CD14-positive monocyte (primary cell): ENCODE results near the gene MSRB3. TPM values are rescaled to one million over a fixed set of nuclear protein-coding genes. Genes with fewer than 3 reads are reported as not detected.

ENCODE experiments used
- DNase-seq, 3 donors: peaks; one replicate each; pipeline ENCODE4 v3.0.0-alpha.2; 2011 to 2022
- H2AFZ ChIP-seq: 2 replicates; pipeline ENCODE4 v1.6.0; 2012; ENCODE audit warnings: mild to moderate bottlenecking, low read depth, low read length, inconsistent platforms; ENCODE audit not compliant: insufficient read depth, poor library complexity, severe bottlenecking
- H3K27ac ChIP-seq, 2 donors: 1 replicate in 1 of 2; 2 replicates in 1 of 2; pipeline ENCODE4 v1.5.1; 2012 to 2013; ENCODE audit warnings: low read length in 2 of 2, control low read depth in 1 of 2, inconsistent platforms in 1 of 2, low read depth in 1 of 2, mild to moderate bottlenecking in 1 of 2
- H3K27me3 ChIP-seq, 2 donors: one replicate each; pipeline versions ENCODE4 v1.6.0 to v1.6.1; 2011 to 2013; ENCODE audit warnings: low read length in 2 of 2; ENCODE audit not compliant: control insufficient read depth in 2 of 2, insufficient read depth in 2 of 2
- H3K36me3 ChIP-seq, 2 donors: replicated peaks in 1 of 2; 1 replicate in 1 of 2; 2 replicates in 1 of 2; pipeline versions ENCODE4 v1.5.1 to v1.6.1; 2012 to 2013; ENCODE audit warnings: low read length in 2 of 2, control low read depth in 1 of 2, inconsistent platforms in 1 of 2, mild to moderate bottlenecking in 1 of 2; ENCODE audit not compliant: insufficient read depth in 2 of 2, control insufficient read depth in 1 of 2
- H3K4me1 ChIP-seq, 2 donors: 1 replicate in 1 of 2; 2 replicates in 1 of 2; pipeline versions ENCODE4 v1.5.1 to v1.6.1; 2012 to 2013; ENCODE audit warnings: low read length in 2 of 2, control low read depth in 1 of 2, inconsistent platforms in 1 of 2, mild to moderate bottlenecking in 1 of 2, moderate library complexity in 1 of 2; ENCODE audit not compliant: insufficient read depth in 2 of 2, control insufficient read depth in 1 of 2
- H3K4me2 ChIP-seq: replicated peaks from 2 replicates; pipeline ENCODE3; 2012; ENCODE audit warnings: low read length, moderate library complexity, mild to moderate bottlenecking; ENCODE audit not compliant: poor library complexity, severe bottlenecking; ENCODE audit errors: extremely low read depth
- H3K4me3 ChIP-seq, 3 experiments: fragments of 200-600 bp in 1 of 3; sonication (generic) in 1 of 3; replicated peaks in 1 of 3; 1 replicate in 2 of 3; 2 replicates in 1 of 3; pipeline ENCODE4 v1.5.1; 2011 to 2013; ENCODE audit warnings: low read length in 3 of 3, mild to moderate bottlenecking in 3 of 3, control low read depth in 2 of 3, low read depth in 2 of 3, inconsistent platforms in 1 of 3, moderate library complexity in 1 of 3
- H3K79me2 ChIP-seq: 2 replicates; pipeline ENCODE4 v1.6.0; 2012; ENCODE audit warnings: mild to moderate bottlenecking, control low read depth, inconsistent platforms, low read length, moderate library complexity; ENCODE audit not compliant: insufficient read depth
- H3K9ac ChIP-seq: 2 replicates; pipeline ENCODE4 v1.6.0; 2017; ENCODE audit warnings: low read length, mild to moderate bottlenecking; ENCODE audit not compliant: insufficient read depth, poor library complexity, severe bottlenecking
- H3K9me3 ChIP-seq, 2 donors: replicated peaks in 1 of 2; 1 replicate in 1 of 2; 2 replicates in 1 of 2; pipeline versions ENCODE4 v1.5.1 to v1.6.1; 2012 to 2013; ENCODE audit warnings: low read length in 2 of 2, control low read depth in 1 of 2; ENCODE audit not compliant: control insufficient read depth in 1 of 2, insufficient read depth in 1 of 2
- H4K20me1 ChIP-seq: 2 replicates; pipeline ENCODE4 v1.6.0; 2012; ENCODE audit warnings: mild to moderate bottlenecking, low read length, control low read depth, moderate library complexity; ENCODE audit not compliant: insufficient read depth
- H3K27ac Mint-ChIP-seq, 7 donors: one replicate each; pipeline ENCODE4 v1.8.0; 2020; ENCODE audit warnings: mild to moderate bottlenecking in 7 of 7, mixed read lengths in 7 of 7, moderate library complexity in 6 of 7, inconsistent platforms in 2 of 7
- H3K27me3 Mint-ChIP-seq, 3 donors: one replicate each; pipeline ENCODE4 v1.8.0; 2021 to 2022; ENCODE audit warnings: low read depth in 3 of 3, mild to moderate bottlenecking in 3 of 3, mixed read lengths in 3 of 3, moderate library complexity in 3 of 3, inconsistent platforms in 1 of 3
- H3K36me3 Mint-ChIP-seq, 2 donors: one replicate each; pipeline ENCODE4 v1.8.0; 2020; ENCODE audit warnings: mixed read lengths in 2 of 2, inconsistent platforms in 1 of 2, mild to moderate bottlenecking in 1 of 2
- H3K4me1 Mint-ChIP-seq: one replicate; pipeline ENCODE4 v1.8.0; 2020; ENCODE audit warnings: mild to moderate bottlenecking, mixed read lengths
- H3K4me3 Mint-ChIP-seq, 2 donors: one replicate each; pipeline ENCODE4 v1.8.0; 2020; ENCODE audit warnings: mild to moderate bottlenecking in 2 of 2, mixed read lengths in 2 of 2, moderate library complexity in 1 of 2
- H3K9me3 Mint-ChIP-seq, 7 donors: one replicate each; pipeline ENCODE4 v1.8.0; 2020 to 2022; ENCODE audit warnings: mixed read lengths in 7 of 7, mild to moderate bottlenecking in 6 of 7, moderate library complexity in 6 of 7, inconsistent platforms in 2 of 7
- CTCF ChIP-seq: fragments of 200-600 bp; IDR thresholded peaks from one replicate; pipeline ENCODE4 v1.8.0; 2022; ENCODE audit warnings: antibody characterized with exemption, mild to moderate bottlenecking
- WGBS: methylation state at CpG from one replicate; pipeline ENCODE4 v1.1.5; 2013; ENCODE audit warnings: missing lambda C conversion rate; ENCODE audit not compliant: insufficient coverage; 5-methylcytosine and 5-hydroxymethylcytosine counted together
- intact Hi-C, 2 donors: fragments of 100-400 bp; cut with micrococcal nuclease; formaldehyde crosslinking; loops; one replicate each; pipeline versions ENCODE4 v1.15.0 to v1.15.1; 2023
- polyA plus RNA-seq, 3 donors: library from polyadenylated mRNA; depleted of rRNA in 1 of 3; unstranded in 2 of 3; stranded (reverse) in 1 of 3; fragments of 300-500 nt in 2 of 3; fragments of >200 nt in 1 of 3; fragmentation: Illumina TruSeq in 2 of 3; gene quantifications; 1 replicate in 2 of 3; 2 replicates in 1 of 3; pipeline ENCODE4 v1.2.3, GENCODE V29; 2012 to 2021

MSRB3 gene
- polyA plus RNA-seq, 3 donors, result 0.25 to 1.1 (median 1.0) TPM

DNA sequence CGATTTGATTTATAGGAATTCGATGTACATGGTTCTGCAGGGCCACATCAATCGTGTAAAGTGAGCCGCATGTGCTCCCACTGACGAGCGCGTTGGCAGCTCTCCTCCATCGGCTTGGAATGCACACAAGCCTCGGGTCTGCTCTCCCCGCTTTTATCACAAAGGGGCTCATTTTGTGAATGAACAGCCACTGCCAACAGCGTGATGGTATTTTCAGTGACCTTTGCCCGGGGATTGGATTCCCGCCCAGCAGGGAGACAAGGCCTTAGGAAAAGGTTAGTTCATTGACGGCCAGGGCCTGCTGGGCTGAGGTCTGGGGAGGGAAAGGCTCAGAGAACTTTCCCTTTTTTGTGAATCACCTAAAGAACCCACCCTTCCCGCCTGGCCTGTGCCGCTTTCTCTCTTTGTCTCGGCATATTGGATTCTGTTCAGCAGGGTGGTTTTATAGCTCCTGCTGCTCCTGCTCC is 232.1 kb downstream of the MSRB3 start:
- no peak for TF ChIP-seq CTCF
- Histone ChIP-seq H2AFZ (no peak overlapping the region), H4K20me1 (no peaks in the 10 kb centered on the region), H3K36me3 (no peaks in the 10 kb centered on the region), H3K27ac (no peak overlapping the region), H3K4me2 (no peak overlapping the region), H3K4me3 (no peak overlapping the region), H3K79me2 (no peaks in the 10 kb centered on the region), H3K9me3 (no peaks in the 10 kb centered on the region), H3K9ac (no peak overlapping the region), H3K27me3 (no peaks in the 10 kb centered on the region), H3K4me1 (no peaks in the 10 kb centered on the region)
- Mint-ChIP-seq H3K27ac (no peak overlapping the region), H3K36me3 (no peaks in the 10 kb centered on the region), H3K4me3 (no peak overlapping the region), H3K4me1 (no peaks in the 10 kb centered on the region), H3K9me3 (no peaks in the 10 kb centered on the region), H3K27me3 (peaks cover 2 to 7% (median 5%) of the 10 kb centered on the region in 3 donors)
- WGBS, result 95% methylated on average over 11 of the region's 17 CpGs
- intact Hi-C loops, result no loop called here
- no peak for DNase-seq

- no peak overlapping the region for H3K27ac Mint-ChIP-seq
- TF ChIP-seq CTCF, result no peak
- H3K4me1 Mint-ChIP-seq, result no peaks in the 10 kb centered on the region
- Histone ChIP-seq H3K27ac (no peak overlapping the region), H3K27me3 (no peaks in the 10 kb centered on the region), H3K4me3 (no peak overlapping the region), H4K20me1 (no peaks in the 10 kb centered on the region), H2AFZ (no peak overlapping the region), H3K9me3 (no peaks in the 10 kb centered on the region), H3K9ac (no peak overlapping the region), H3K4me2 (no peak overlapping the region), H3K79me2 (no peaks in the 10 kb centered on the region), H3K36me3 (no peaks in the 10 kb centered on the region), H3K4me1 (no peaks in the 10 kb centered on the region)
- 99% methylated on average over 6 of the region's 11 CpGs for WGBS
- no peak for DNase-seq
- intact Hi-C loops, result no loop called here
- peaks cover 2 to 5% (median 4%) of the 10 kb centered on the region in 3 donors for H3K27me3 Mint-ChIP-seq
- H3K36me3 Mint-ChIP-seq, result no peaks in the 10 kb centered on the region
- H3K4me3 Mint-ChIP-seq, result no peak overlapping the region
- H3K9me3 Mint-ChIP-seq, result no peaks in the 10 kb centered on the region
Measured at GRCh38 chr12:65511134-65511834, 232.8 kb downstream of the MSRB3 start.
